Mesenchymal stem cell (in vitro differentiated cells and primary cell): ENCODE data around the gene NPHS1.

Source experiments
- DNase-seq: peaks from one replicate; pipeline ENCODE4 v3.0.0-alpha.2; 2013
- H2AFZ ChIP-seq: one replicate; pipeline ENCODE4 v1.6.1; 2013; ENCODE audit warnings: low read depth, mild to moderate bottlenecking, control low read depth, inconsistent platforms, low read length, moderate library complexity
- H2AK5ac ChIP-seq: 2 replicates; pipeline ENCODE4 v1.6.1; 2013; ENCODE audit warnings: low read length, moderate library complexity, mild to moderate bottlenecking, inconsistent platforms; ENCODE audit not compliant: severe bottlenecking
- H2BK120ac ChIP-seq: one replicate; pipeline ENCODE4 v1.6.1; 2013; ENCODE audit warnings: low read depth, mild to moderate bottlenecking, inconsistent platforms, low read length, moderate library complexity
- H2BK12ac ChIP-seq, 2 experiments: one replicate each; pipeline ENCODE4 v1.6.1; 2013; ENCODE audit warnings: inconsistent platforms in 2 of 2, low read length in 2 of 2, mild to moderate bottlenecking in 2 of 2, moderate library complexity in 2 of 2, control low read depth in 1 of 2
- H2BK15ac ChIP-seq: one replicate; pipeline ENCODE4 v1.6.1; 2013; ENCODE audit warnings: mild to moderate bottlenecking, low read depth, inconsistent platforms; ENCODE audit not compliant: poor library complexity, severe bottlenecking
- H2BK5ac ChIP-seq: 2 replicates; pipeline ENCODE4 v1.6.1; 2013; ENCODE audit warnings: low read depth, mild to moderate bottlenecking, low read length, control low read depth, inconsistent platforms; ENCODE audit not compliant: poor library complexity, severe bottlenecking
- H3K14ac ChIP-seq, 2 experiments: one replicate each; pipeline ENCODE4 v1.6.1; 2013; ENCODE audit warnings: inconsistent platforms in 2 of 2, low read length in 2 of 2, control low read depth in 1 of 2, mild to moderate bottlenecking in 1 of 2, moderate library complexity in 1 of 2
- H3K18ac ChIP-seq, 2 experiments: one replicate each; pipeline ENCODE4 v1.6.1; 2013; ENCODE audit warnings: inconsistent platforms in 2 of 2, low read length in 2 of 2, control low read depth in 1 of 2, low read depth in 1 of 2, mild to moderate bottlenecking in 1 of 2
- H3K23ac ChIP-seq, 2 experiments: one replicate each; pipeline ENCODE4 v1.6.1; 2013; ENCODE audit warnings: inconsistent platforms in 2 of 2, low read length in 2 of 2, mild to moderate bottlenecking in 2 of 2, moderate library complexity in 2 of 2, control low read depth in 1 of 2
- H3K27ac ChIP-seq: 2 replicates; pipeline ENCODE4 v1.5.1; 2013; ENCODE audit warnings: mild to moderate bottlenecking, moderate library complexity, low read length, control low read depth, inconsistent platforms; ENCODE audit not compliant: poor library complexity, severe bottlenecking
- H3K27me3 ChIP-seq, 2 experiments: 2 replicates each; pipeline versions ENCODE4 v1.6.1 to v1.7.0; 2013; ENCODE audit warnings: low read length in 2 of 2, mild to moderate bottlenecking in 2 of 2, moderate library complexity in 2 of 2, control low read depth in 1 of 2, inconsistent platforms in 1 of 2; ENCODE audit not compliant: control insufficient read depth in 1 of 2, insufficient read depth in 1 of 2
- H3K36me3 ChIP-seq, 2 experiments: 2 replicates each; pipeline versions ENCODE4 v1.6.1 to v1.7.0; 2013; ENCODE audit warnings: low read length in 2 of 2, control low read depth in 1 of 2, inconsistent platforms in 1 of 2, low read depth in 1 of 2, mild to moderate bottlenecking in 1 of 2; ENCODE audit not compliant: insufficient read depth in 2 of 2, control insufficient read depth in 1 of 2
- H3K4ac ChIP-seq, 2 experiments: one replicate each; pipeline ENCODE4 v1.6.1; 2013; ENCODE audit warnings: inconsistent platforms in 2 of 2, low read length in 2 of 2, mild to moderate bottlenecking in 2 of 2, moderate library complexity in 2 of 2, control low read depth in 1 of 2, low read depth in 1 of 2
- H3K4me1 ChIP-seq: 2 replicates; pipeline ENCODE4 v1.6.1; 2013; ENCODE audit warnings: low read depth, low read length, control low read depth; ENCODE audit not compliant: control insufficient read depth, insufficient read depth
- H3K4me2 ChIP-seq: 2 replicates; pipeline ENCODE4 v1.6.1; 2013; ENCODE audit warnings: low read length, mild to moderate bottlenecking, inconsistent platforms; ENCODE audit not compliant: poor library complexity, severe bottlenecking
- H3K4me3 ChIP-seq, 2 experiments: 2 replicates each; pipeline versions ENCODE4 v1.5.1 to v1.7.0; 2013; ENCODE audit warnings: low read length in 2 of 2, mild to moderate bottlenecking in 2 of 2, control low read depth in 1 of 2, low read depth in 1 of 2; ENCODE audit not compliant: insufficient read depth in 1 of 2
- H3K79me1 ChIP-seq: replicated peaks from 2 replicates; pipeline ENCODE4 v1.6.1; 2013; ENCODE audit warnings: mild to moderate bottlenecking, control low read depth, low read length, inconsistent platforms; ENCODE audit not compliant: poor library complexity, severe bottlenecking
- H3K9ac ChIP-seq: 2 replicates; pipeline ENCODE4 v1.7.0; 2013; ENCODE audit warnings: mild to moderate bottlenecking, low read length, moderate library complexity
- H3K9me3 ChIP-seq: 2 replicates; pipeline ENCODE4 v1.7.0; 2013; ENCODE audit warnings: mild to moderate bottlenecking, low read length; ENCODE audit not compliant: control insufficient read depth
- H4K8ac ChIP-seq: one replicate; pipeline ENCODE4 v1.6.1; 2013; ENCODE audit warnings: inconsistent platforms, mild to moderate bottlenecking, low read length, moderate library complexity
- H4K91ac ChIP-seq: one replicate; pipeline ENCODE4 v1.6.1; 2013; ENCODE audit warnings: mild to moderate bottlenecking, low read length, inconsistent platforms
- WGBS: methylation state at CpG from one replicate; pipeline ENCODE4 v1.1.7; 2013; ENCODE audit warnings: mixed read lengths; 5-methylcytosine and 5-hydroxymethylcytosine counted together

NPHS1 gene

GRCh38 chr19:35824150-35824549, 28.2 kb downstream of the NPHS1 start:
- H3K9ac ChIP-seq = no peak overlapping the region
- H3K4me1 ChIP-seq = no peaks in the 10 kb centered on the region
- no peak overlapping the region for H2AK5ac ChIP-seq
- no peak overlapping the region for H4K91ac ChIP-seq
- H3K27me3 ChIP-seq = peaks cover 4 to 22% of the 10 kb centered on the region in 2 experiments
- H3K4ac ChIP-seq = no peak overlapping the region
- H2BK15ac ChIP-seq = no peak overlapping the region
- 83% methylated on average over 2 of the region's 5 CpGs for WGBS
- no peak overlapping the region for H3K14ac ChIP-seq
- no peak overlapping the region for H3K18ac ChIP-seq
- H3K9me3 ChIP-seq = no peaks in the 10 kb centered on the region
- H3K23ac ChIP-seq = no peak overlapping the region
- no peak overlapping the region for H2BK5ac ChIP-seq
- H3K4me2 ChIP-seq = no peak overlapping the region
- no peak overlapping the region for H4K8ac ChIP-seq
- no peaks in the 10 kb centered on the region for H3K36me3 ChIP-seq
- H3K4me3 ChIP-seq = no peak overlapping the region
- no peak overlapping the region for H3K27ac ChIP-seq
- H2BK120ac ChIP-seq = no peak overlapping the region
- H2BK12ac ChIP-seq = no peak overlapping the region
- no peaks in the 10 kb centered on the region for H3K79me1 ChIP-seq
- no peak overlapping the region for H2AFZ ChIP-seq
- no peak for DNase-seq

- Histone ChIP-seq H2BK15ac (no peak overlapping the region), H3K18ac (no peak overlapping the region), H3K9me3 (no peaks in the 10 kb centered on the region), H3K4me2 (no peak overlapping the region), H3K4ac (no peak overlapping the region), H3K23ac (no peak overlapping the region), H3K9ac (no peak overlapping the region), H3K4me3 (no peak overlapping the region), H3K79me1 (no peaks in the 10 kb centered on the region), H2AFZ (no peak overlapping the region), H2BK12ac (no peak overlapping the region), H3K4me1 (no peaks in the 10 kb centered on the region), H3K27ac (no peak overlapping the region), H3K27me3 (peaks cover 15 to 33% of the 10 kb centered on the region in 2 experiments), H2BK5ac (no peak overlapping the region), H4K91ac (no peak overlapping the region), H3K14ac (no peak overlapping the region), H2BK120ac (no peak overlapping the region), H3K36me3 (no peaks in the 10 kb centered on the region), H4K8ac (no peak overlapping the region), H2AK5ac (no peak overlapping the region)
- WGBS = 86% methylated on average over 3 of the region's 3 CpGs
- no peak for DNase-seq
Observed at GRCh38 chr19:35822579-35822978, 29.7 kb downstream of the NPHS1 start.

- Histone ChIP-seq H3K9me3 (no peaks in the 10 kb centered on the region), H2BK15ac (no peak overlapping the region), H2AFZ (no peak overlapping the region), H3K27me3 (peaks cover 11 to 33% of the 10 kb centered on the region in 2 experiments), H3K79me1 (no peaks in the 10 kb centered on the region), H3K27ac (no peak overlapping the region), H2AK5ac (no peak overlapping the region), H3K14ac (no peak overlapping the region), H4K8ac (no peak overlapping the region), H2BK120ac (no peak overlapping the region), H3K18ac (no peak overlapping the region), H3K4ac (no peak overlapping the region), H3K36me3 (no peaks in the 10 kb centered on the region), H2BK12ac (no peak overlapping the region), H3K23ac (no peak overlapping the region), H3K4me2 (no peak overlapping the region), H3K4me3 (no peak overlapping the region), H2BK5ac (no peak overlapping the region), H4K91ac (no peak overlapping the region), H3K4me1 (no peaks in the 10 kb centered on the region), H3K9ac (no peak overlapping the region)
- DNase-seq = no peak
- WGBS = 49% methylated on average over 3 of the region's 3 CpGs
Observed at GRCh38 chr19:35818445-35818844, 33.9 kb downstream of the NPHS1 start.

GRCh38 chr19:35816846-35817245, 35.5 kb downstream of the NPHS1 start:
- no peak overlapping the region for H2BK5ac ChIP-seq
- DNase-seq = no peak
- no peak overlapping the region for H2BK120ac ChIP-seq
- H3K9ac ChIP-seq = no peak overlapping the region
- peaks cover 11 to 38% of the 10 kb centered on the region in 2 experiments for H3K27me3 ChIP-seq
- H2AFZ ChIP-seq = no peak overlapping the region
- no peak overlapping the region for H3K14ac ChIP-seq
- WGBS = 80% methylated on average over 9 of the region's 9 CpGs
- H3K36me3 ChIP-seq = no peaks in the 10 kb centered on the region
- no peak overlapping the region for H4K8ac ChIP-seq
- no peak overlapping the region for H3K4me2 ChIP-seq
- H2BK15ac ChIP-seq = no peak overlapping the region
- no peak overlapping the region for H3K4me3 ChIP-seq
- H3K4me1 ChIP-seq = peaks cover 10% of the 10 kb centered on the region
- H3K27ac ChIP-seq = no peak overlapping the region
- no peak overlapping the region for H2AK5ac ChIP-seq
- no peak overlapping the region for H3K18ac ChIP-seq
- no peaks in the 10 kb centered on the region for H3K79me1 ChIP-seq
- H3K4ac ChIP-seq = no peak overlapping the region
- no peak overlapping the region for H2BK12ac ChIP-seq
- H4K91ac ChIP-seq = no peak overlapping the region
- H3K23ac ChIP-seq = no peak overlapping the region
- H3K9me3 ChIP-seq = no peaks in the 10 kb centered on the region
